HG03280 (cell line): ENCODE measurements around the gene TBC1D8B.
A peak's percentile ranks its signal among the peaks of the same experiment; 100 is the strongest.
"Not testable (repeated sequence)": the region's sequence is repeated elsewhere in the genome, so short reads cannot be mapped to it uniquely, and the experiment has no call there.

Source experiments
- ATAC-seq: cut with Tn5 transposase; IDR thresholded peaks from one replicate; pipeline ENCODE4 v1.9.1; 2021; ENCODE audit warnings: mild to moderate bottlenecking, moderate library complexity; ENCODE audit not compliant: unreplicated experiment

Gene TBC1D8B

GRCh38 chrX:106802388-106803275 is at the start of gene TBC1D8B:
Gene TBC1D8B (plus strand): TSS chrX:106802673. CDS start chrX:106802854, 181 bp downstream.
- peak; percentile 90 for ATAC-seq

DNA sequence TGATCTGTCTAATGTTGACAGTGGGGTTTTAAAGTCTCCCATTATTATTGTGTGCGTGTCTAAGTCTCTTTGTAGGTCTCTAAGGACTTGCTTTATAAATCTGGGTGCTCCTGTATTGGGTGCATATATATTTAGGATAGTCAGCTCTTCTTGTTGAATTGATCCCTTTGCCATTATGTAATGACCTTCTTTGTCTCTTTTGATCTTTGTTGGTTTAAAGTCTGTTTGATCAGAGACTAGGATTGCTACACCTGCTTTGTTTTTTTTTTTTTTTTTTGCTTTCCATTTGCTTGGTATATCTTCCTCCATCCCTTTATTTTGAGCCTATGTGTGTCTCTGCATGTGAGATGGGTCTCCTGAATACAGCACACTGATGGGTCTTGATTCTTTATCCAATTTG is 33.2 kb upstream of the TBC1D8B start:
- not testable (repeated sequence) for ATAC-seq

DNA sequence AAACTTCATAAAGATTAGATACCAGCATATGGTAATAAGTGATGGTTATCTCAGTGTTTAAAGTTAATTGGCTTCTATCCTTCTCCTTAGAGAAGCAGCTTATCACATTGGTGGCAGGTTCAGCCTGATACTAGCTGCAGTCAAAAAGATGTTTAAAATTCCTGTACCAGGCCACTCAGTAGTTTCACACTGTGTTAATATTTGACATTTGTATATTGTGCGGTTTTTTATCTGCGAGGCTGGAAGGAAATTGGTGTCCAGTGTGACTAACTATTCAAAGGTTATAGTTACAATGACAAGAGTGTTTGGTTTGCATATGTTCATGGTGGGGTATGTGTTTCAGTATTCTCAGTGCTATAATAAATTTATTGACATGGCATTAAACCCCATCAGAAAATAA is 27.5 kb upstream of the TBC1D8B start:
- ATAC-seq: no peak

GRCh38 chrX:106780264-106780663 is 22.2 kb upstream of the TBC1D8B start:
- ATAC-seq: no peak

GRCh38 chrX:106780664-106781377 is 21.7 kb upstream of the TBC1D8B start:
- ATAC-seq: no peak

GRCh38 chrX:106783716-106784115 is 18.8 kb upstream of the TBC1D8B start:
- no peak for ATAC-seq

DNA sequence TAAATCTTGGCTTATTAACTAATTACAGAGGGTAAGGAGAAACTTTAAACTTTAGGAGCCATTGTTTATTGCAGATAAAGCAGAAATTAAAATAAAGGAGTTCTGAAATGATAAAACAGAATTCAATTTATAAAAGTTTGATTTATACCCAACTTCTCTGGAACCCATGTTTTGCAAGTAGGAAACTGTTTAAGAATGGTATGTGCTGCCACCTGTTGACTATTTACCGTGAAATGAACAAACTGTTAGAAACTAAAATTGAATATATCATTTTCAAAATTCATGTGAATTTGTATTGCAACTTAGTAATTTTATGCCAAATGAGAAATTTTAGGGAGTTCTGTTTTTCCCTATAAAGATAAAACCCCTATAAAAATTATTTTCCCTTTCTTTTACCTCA is 11.0 kb upstream of the TBC1D8B start:
- ATAC-seq: no peak

DNA sequence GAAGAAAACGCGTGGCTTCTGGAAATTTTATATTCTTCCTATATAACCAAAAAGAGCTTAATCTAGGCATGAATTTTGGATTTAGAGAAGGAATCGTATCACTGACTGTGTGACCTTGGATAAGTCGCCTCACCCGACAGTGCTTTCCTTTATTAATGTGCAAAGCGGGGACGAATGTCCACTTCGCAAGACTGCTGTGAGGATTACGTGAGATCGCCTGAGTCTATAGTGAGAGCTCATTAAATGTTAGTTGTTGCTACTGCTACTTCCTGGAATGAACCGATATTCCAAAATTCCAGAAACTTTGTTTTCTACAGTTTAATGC is 448 bp upstream of the TBC1D8B start:
- ATAC-seq: no peak

DNA sequence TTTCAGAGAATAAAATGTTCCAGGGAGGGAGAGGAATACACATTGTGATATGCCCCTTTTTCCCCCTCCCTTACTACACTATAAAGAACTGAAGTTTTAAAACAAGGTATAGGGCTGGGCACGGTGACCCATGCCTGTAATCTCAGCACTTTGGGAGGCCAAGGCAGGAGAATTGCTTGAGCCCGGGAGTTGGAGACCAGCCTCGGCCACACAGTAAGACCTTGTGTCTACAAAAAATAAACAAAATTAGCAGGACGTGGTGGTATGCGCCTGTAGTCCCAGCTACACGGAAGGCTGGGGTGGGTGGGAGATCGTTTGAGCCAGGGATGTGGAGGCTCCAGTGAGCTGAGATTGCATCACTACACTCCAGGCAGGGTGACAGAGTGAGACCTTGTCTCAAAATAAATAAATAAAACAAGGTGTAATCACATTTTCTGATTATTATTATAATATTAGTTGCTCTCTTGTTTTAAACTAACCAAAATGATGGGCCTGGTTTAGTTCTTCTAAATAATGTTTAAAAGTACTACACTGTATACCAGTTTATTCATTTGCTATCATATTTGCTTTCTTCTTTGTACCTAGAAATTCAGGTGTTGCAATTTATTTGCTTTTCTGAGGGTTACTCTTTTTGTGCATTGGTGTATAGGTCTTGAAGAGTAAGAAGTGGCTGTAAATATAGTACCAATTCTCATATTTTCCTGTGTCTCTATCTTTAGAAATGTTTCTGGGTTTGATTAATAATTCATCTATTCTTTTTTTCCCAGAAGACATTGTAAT is 8.8 kb downstream of the TBC1D8B start:
- no peak for ATAC-seq

DNA sequence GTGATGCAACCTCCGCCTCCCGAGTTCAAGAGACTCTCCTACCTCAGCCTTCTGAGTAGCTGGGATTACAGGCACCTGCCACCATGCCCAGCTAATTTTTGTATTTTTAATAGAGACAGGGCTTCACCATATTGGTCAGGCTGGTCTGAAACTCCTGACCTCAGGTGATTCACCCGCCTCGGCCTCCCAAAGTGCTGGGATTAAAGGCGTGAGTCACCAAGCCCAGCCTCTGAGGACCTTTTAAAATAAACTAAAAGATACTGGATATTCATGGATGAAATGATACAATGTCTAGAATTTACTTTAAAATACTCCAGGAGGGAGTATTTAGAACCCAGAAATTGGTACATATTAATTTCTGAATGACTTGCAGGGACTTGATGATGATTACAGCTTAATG is 10.5 kb downstream of the TBC1D8B start:
- not testable (repeated sequence) for ATAC-seq

GRCh38 chrX:106814093-106814492 is 11.6 kb downstream of the TBC1D8B start:
- not testable (repeated sequence) for ATAC-seq

DNA sequence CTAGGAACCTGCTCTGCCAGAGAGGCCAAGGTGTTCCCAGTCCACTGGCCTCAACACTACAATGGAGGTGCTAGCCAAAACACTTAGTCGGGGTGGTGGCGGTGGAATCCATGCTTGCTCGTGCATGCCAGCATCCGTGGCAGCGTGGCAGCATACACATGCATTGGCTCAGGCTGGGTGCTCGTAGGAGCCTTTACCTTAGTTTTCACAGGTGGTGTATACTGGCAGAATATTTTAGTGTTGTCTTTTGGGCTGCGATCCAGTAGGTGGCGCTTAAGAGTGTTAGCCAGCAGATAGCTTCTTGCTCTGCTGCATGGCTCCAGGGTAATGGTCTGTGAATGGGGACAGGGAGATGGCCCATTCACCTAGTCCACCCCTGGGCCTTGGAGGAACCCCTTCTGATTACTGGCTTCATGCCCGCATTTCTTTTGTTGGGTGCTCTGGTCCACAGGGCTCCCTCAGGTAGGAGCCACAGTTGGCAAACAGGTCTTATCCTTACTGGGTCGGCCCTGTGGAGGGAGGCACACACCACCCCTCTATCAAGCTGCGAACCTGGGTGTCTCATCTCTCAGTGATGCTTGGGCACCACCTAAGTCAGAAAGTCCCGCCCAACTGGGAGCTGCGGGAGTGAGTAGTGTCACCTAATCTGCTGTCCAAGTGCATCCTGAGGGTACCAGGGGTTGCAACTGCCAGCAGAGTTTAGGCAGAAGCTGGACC is 60.7 kb downstream of the TBC1D8B start:
- ATAC-seq: no peak

- no peak for ATAC-seq
These were observed 61.2 kb downstream of the TBC1D8B start for GRCh38 chrX:106863697-106864096.

GRCh38 chrX:106872796-106873195 is 70.3 kb downstream of the TBC1D8B start:
- not testable (repeated sequence) for ATAC-seq

DNA sequence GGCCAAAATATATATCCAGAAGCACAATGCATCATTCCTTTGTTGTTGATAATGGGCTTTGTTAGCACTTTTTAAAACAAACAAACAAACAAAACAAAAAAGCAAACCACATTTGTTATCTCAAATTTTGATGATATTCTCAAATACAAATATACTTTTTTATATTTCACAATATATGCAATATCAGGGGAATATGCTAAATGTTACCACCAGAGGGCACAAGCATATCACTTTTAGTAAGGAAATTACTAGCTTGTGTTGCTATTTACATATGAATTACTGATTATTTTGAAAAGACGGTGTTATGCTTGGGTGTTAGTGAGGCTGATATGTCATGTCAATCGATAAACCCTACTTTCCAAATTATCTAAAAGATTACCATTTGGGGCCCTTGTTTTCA is 71.6 kb downstream of the TBC1D8B start:
- no peak for ATAC-seq

DNA sequence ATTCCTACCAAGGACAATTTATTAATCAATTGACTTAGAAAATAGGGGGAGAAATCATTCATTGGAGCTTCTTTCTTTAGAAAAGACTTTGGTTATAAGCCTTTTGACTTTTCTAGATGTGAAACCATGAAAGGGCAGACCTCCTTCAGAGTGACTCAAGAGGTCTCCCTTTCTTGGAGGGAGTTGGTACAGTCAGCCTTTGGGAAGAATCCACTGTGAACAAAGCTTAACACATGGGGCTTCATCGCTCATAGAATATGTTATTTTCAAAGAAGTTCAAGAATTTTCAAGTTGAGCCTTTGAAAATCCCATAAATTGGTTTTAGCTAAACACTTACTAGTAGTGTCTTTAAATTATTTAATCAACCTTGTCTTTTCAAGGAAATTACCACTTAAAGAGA is 72.7 kb downstream of the TBC1D8B start:
- no peak for ATAC-seq

GRCh38 chrX:106889468-106889867 is 87.0 kb downstream of the TBC1D8B start:
- ATAC-seq: no peak

- no peak for ATAC-seq
These were observed 89.4 kb downstream of the TBC1D8B start for GRCh38 chrX:106891762-106892460.

- peak; percentile 87 for ATAC-seq
These were observed 92.0 kb downstream of the TBC1D8B start for GRCh38 chrX:106894392-106894909.

GRCh38 chrX:106894978-106895452 is 92.5 kb downstream of the TBC1D8B start:
- no peak for ATAC-seq
